ENCODE data around the gene EGLN1.

Gene EGLN1

GRCh38 chr1:231396643-231397042 is 25.4 kb downstream of the EGLN1 start:
- DNase-seq (ENCODE audit: low spot score): no peak

- no peak for DNase-seq (ENCODE audit: low spot score)
Measured at GRCh38 chr1:231395998-231396390, 26.1 kb downstream of the EGLN1 start.

GRCh38 chr1:231395076-231395997 is 26.8 kb downstream of the EGLN1 start:
- no peak for DNase-seq (ENCODE audit: low spot score)

- DNase-seq (ENCODE audit: low spot score): no peak
Measured at GRCh38 chr1:231393668-231394067, 28.4 kb downstream of the EGLN1 start.

- no peak for DNase-seq (ENCODE audit: low spot score)
Measured at GRCh38 chr1:231392389-231393131, 29.5 kb downstream of the EGLN1 start.

- DNase-seq (ENCODE audit: low spot score): no peak
Measured at GRCh38 chr1:231390071-231390470, 32.0 kb downstream of the EGLN1 start.

GRCh38 chr1:231387770-231388669 is 34.1 kb downstream of the EGLN1 start:
- DNase-seq (ENCODE audit: low spot score): no peak

- no peak for DNase-seq (ENCODE audit: low spot score)
Measured at GRCh38 chr1:231386466-231386865, 35.6 kb downstream of the EGLN1 start.

- no peak for DNase-seq (ENCODE audit: low spot score)
Measured at GRCh38 chr1:231385416-231385748, 36.7 kb downstream of the EGLN1 start.

- DNase-seq (ENCODE audit: low spot score): no peak
Measured at GRCh38 chr1:231384696-231385415, 37.2 kb downstream of the EGLN1 start.

GRCh38 chr1:231383159-231383860 is 38.8 kb downstream of the EGLN1 start:
- no peak for DNase-seq (ENCODE audit: low spot score)

- no peak for DNase-seq (ENCODE audit: low spot score)
Measured at GRCh38 chr1:231382426-231382825, 39.7 kb downstream of the EGLN1 start.

GRCh38 chr1:231381729-231382128 is 40.4 kb downstream of the EGLN1 start:
- no peak for DNase-seq (ENCODE audit: low spot score)

GRCh38 chr1:231376875-231377549 is 45.1 kb downstream of the EGLN1 start:
- no peak for DNase-seq (ENCODE audit: low spot score)

- no peak for DNase-seq (ENCODE audit: low spot score)
Measured at GRCh38 chr1:231376101-231376500, 46.0 kb downstream of the EGLN1 start.

GRCh38 chr1:231374394-231374793 is 47.7 kb downstream of the EGLN1 start:
- DNase-seq (ENCODE audit: low spot score): no peak

- DNase-seq (ENCODE audit: low spot score): no peak
Measured at GRCh38 chr1:231372501-231372900, 49.6 kb downstream of the EGLN1 start.

GRCh38 chr1:231369282-231369681 is 52.8 kb downstream of the EGLN1 start:
- no peak for DNase-seq (ENCODE audit: low spot score)

- DNase-seq (ENCODE audit: low spot score): no peak
Measured at GRCh38 chr1:231364192-231364591, 57.9 kb downstream of the EGLN1 start.

- DNase-seq (ENCODE audit: low spot score): no peak
Measured at GRCh38 chr1:231363624-231364023, 58.5 kb downstream of the EGLN1 start.

Measured in CD4-positive, alpha-beta T cell treated with Interleukin-6 at 100 ng/mL for 8 hours (primary cell).